ENCODE data around the gene NSD2.

Gene NSD2

GRCh38 chr4:1856071-1856942, 14.9 kb upstream of the NSD2 start, which contains the start of gene LETM1 (continued):
- peak; percentile 70 for TF ChIP-seq ZBTB10 (tag by site-specific recombination; IDR thresholded peaks at IDR 0.05)
- TF ChIP-seq ZXDB (tag by site-specific recombination; IDR thresholded peaks at IDR 0.05): peak; percentile 77
- TF ChIP-seq YY1 (tag by site-specific recombination; IDR thresholded peaks at IDR 0.05): 0 out of 2 replicates have a peak, but pooled peaks have one; percentile 37
- TF ChIP-seq ZNF501 (tag by site-specific recombination; IDR thresholded peaks at IDR 0.05): peak; percentile 76; the same call in 1 of the 2 replicates
- TF ChIP-seq ZBTB17 (tag by site-specific recombination; IDR thresholded peaks at IDR 0.05): peak; percentile 96
- TF ChIP-seq PRDM10 (tag by site-specific recombination; IDR thresholded peaks at IDR 0.05): peak; percentile 55; the same call in 1 of the 2 replicates
- no peak for TF ChIP-seq ZNF776 (tag by site-specific recombination; IDR thresholded peaks at IDR 0.05; ENCODE audit: borderline replicate concordance)
- TF ChIP-seq HIC1 (tag by site-specific recombination; IDR thresholded peaks at IDR 0.05): no peak
- TF ChIP-seq SP2 (tag by site-specific recombination; IDR thresholded peaks at IDR 0.05): peak; percentile 62
- no peak for TF ChIP-seq ZNF664 (tag by site-specific recombination; IDR thresholded peaks at IDR 0.05)
- TF ChIP-seq ZNF473 (tag by site-specific recombination; IDR thresholded peaks at IDR 0.05): no peak
- TF ChIP-seq TCF7L2 (IDR thresholded peaks at IDR 0.05; ENCODE audit: borderline replicate concordance, low read depth, low read length): no peak
- no peak for TF ChIP-seq ZNF157 (tag by site-specific recombination; IDR thresholded peaks at IDR 0.05)
- TF ChIP-seq ZBTB7A (tag by site-specific recombination; IDR thresholded peaks at IDR 0.05; ENCODE audit: low read depth): no peak
- TF ChIP-seq ZBTB8A (tag by site-specific recombination; IDR thresholded peaks at IDR 0.05): peak; percentile 67
- no peak for TF ChIP-seq TRIM28 (IDR thresholded peaks at IDR 0.05; ENCODE audit: borderline replicate concordance, low read length)
- no peak for TF ChIP-seq HOXC10 (CRISPR knock-in tag; IDR thresholded peaks at IDR 0.05)
- TF ChIP-seq ZNF621 (tag by site-specific recombination; IDR thresholded peaks at IDR 0.05): no peak
- peak; percentile 52; the same call in 1 of the 2 replicates for TF ChIP-seq ZNF777 (tag by site-specific recombination; IDR thresholded peaks at IDR 0.05; ENCODE audit: borderline replicate concordance)
- TF ChIP-seq ZNF639 (tag by site-specific recombination; IDR thresholded peaks at IDR 0.05): 0 out of 2 replicates have a peak, but pooled peaks have one; percentile 21
- TF ChIP-seq ZNF513 (tag by site-specific recombination; IDR thresholded peaks at IDR 0.05): no peak
- TF ChIP-seq KLF16 (tag by site-specific recombination; IDR thresholded peaks at IDR 0.05): no peak
- no peak for TF ChIP-seq INSM2 (tag by site-specific recombination; IDR thresholded peaks at IDR 0.05)
- TF ChIP-seq ZBTB20 (tag by site-specific recombination; IDR thresholded peaks at IDR 0.05): peak; percentile 99
- no peak for TF ChIP-seq ZNF146 (tag by site-specific recombination; IDR thresholded peaks at IDR 0.05)
- no peak for TF ChIP-seq ZNF433 (tag by site-specific recombination; IDR thresholded peaks at IDR 0.05; ENCODE audit: low read depth)
- no peak for TF ChIP-seq HOXA7 (CRISPR knock-in tag; IDR thresholded peaks at IDR 0.05; ENCODE audit: borderline replicate concordance)
